Dermis blood vessel endothelial cell (primary cell): ENCODE data around the gene PCDHA5. TPM values are rescaled to one million over a fixed set of nuclear protein-coding genes. Genes with fewer than 3 reads are reported as not detected.
A peak's percentile ranks its signal among the peaks of the same experiment; 100 is the strongest.
"Not testable (repeated sequence)": the region's sequence is repeated elsewhere in the genome, so short reads cannot be mapped to it uniquely, and the experiment has no call there.

Experiments used
- DNase-seq: peaks from one replicate; pipeline ENCODE4 v3.0.0; 2010
- total RNA-seq: library from RNA; depleted of rRNA; stranded (reverse); fragments of >200 nt; gene quantifications from 2 replicates; pipeline ENCODE4 v1.2.3, GENCODE V29; 2014

PCDHA5 gene
- total RNA-seq, 1 donor from 2014 or later: 0.17 TPM

GRCh38 chr5:140823475-140823874, 2.1 kb downstream of the PCDHA5 start:
- DNase-seq: no peak

- peak; percentile 32 for DNase-seq
Measured at GRCh38 chr5:140827704-140828361, 6.4 kb downstream of the PCDHA5 start, which contains the start of gene PCDHA6. Gene PCDHA6, plus strand, starts transcription at chr5:140827960. Its CDS starts 132 bp downstream, at chr5:140828092.

GRCh38 chr5:140828362-140828737, 6.9 kb downstream of the PCDHA5 start:
- no peak for DNase-seq

GRCh38 chr5:140829511-140830501, 8.4 kb downstream of the PCDHA5 start:
- DNase-seq: not testable (repeated sequence)

- peak; percentile 43 for DNase-seq
Measured at GRCh38 chr5:140833993-140834392, 12.6 kb downstream of the PCDHA5 start, which contains the start of gene PCDHA7. Gene PCDHA7, plus strand, starts transcription at chr5:140834269. Its CDS starts 115 bp downstream, at chr5:140834384.

GRCh38 chr5:140834439-140835008, 13.1 kb downstream of the PCDHA5 start:
- DNase-seq: not testable (repeated sequence)

- no peak for DNase-seq
Measured at GRCh38 chr5:140835622-140836510, 14.5 kb downstream of the PCDHA5 start.

GRCh38 chr5:140840978-140841962, 19.9 kb downstream of the PCDHA5 start, which contains the start of gene PCDHA8:
Gene PCDHA8, plus strand, starts transcription at chr5:140841187. Its CDS starts 135 bp downstream, at chr5:140841322.
- peak; percentile 16 for DNase-seq

GRCh38 chr5:140842798-140843733, 21.7 kb downstream of the PCDHA5 start:
- no peak for DNase-seq

GRCh38 chr5:140848139-140849102, 27.0 kb downstream of the PCDHA5 start, which contains the start of gene PCDHA9:
Gene PCDHA9, plus strand, starts transcription at chr5:140848382. Its CDS starts 114 bp downstream, at chr5:140848496.
- DNase-seq: not testable (repeated sequence)

GRCh38 chr5:140849831-140850634, 28.6 kb downstream of the PCDHA5 start:
- not testable (repeated sequence) for DNase-seq

GRCh38 chr5:140855772-140856674, 34.6 kb downstream of the PCDHA5 start, which contains the start of gene PCDHA10:
Gene PCDHA10, plus strand, starts transcription at chr5:140855897. Its CDS starts 152 bp downstream, at chr5:140856049.
- DNase-seq: peak; percentile 27

GRCh38 chr5:140857177-140857986, 36.0 kb downstream of the PCDHA5 start:
- DNase-seq: no peak

- no peak for DNase-seq
Measured at GRCh38 chr5:140857987-140858240, 36.5 kb downstream of the PCDHA5 start.
